ENCODE measurements around the gene CDK6. TPM values are rescaled to one million over a fixed set of nuclear protein-coding genes. Genes with fewer than 3 reads are reported as not detected.

CDK6 gene
- total RNA-seq, 4 donors from 2014 or later, result 22.2 to 45.4 (median 36.4) TPM

DNA sequence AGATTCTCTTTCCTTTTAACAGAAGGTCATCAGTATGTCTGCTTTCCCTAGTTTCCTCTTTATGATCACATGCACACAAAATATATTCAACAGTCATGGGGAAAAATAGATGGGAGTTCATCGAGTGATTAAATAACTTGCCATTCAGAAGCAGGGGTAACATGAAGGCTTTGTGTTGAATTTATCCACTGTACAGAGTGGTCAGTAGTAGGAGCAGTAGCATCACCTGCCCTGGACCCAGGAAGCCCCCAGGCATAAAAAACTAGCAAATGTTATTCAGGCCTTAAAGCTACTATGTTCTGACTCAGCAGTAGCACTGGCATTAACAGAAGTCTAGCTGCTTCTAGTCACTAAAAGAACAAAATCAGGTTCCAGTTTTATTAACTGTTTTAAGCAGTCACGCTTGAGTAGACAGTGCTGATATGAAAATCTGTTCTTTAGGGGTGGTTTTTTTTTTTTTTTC is 214.8 kb downstream of the CDK6 start:
- H3K4me3 ChIP-seq, result no peak overlapping the region
- peak overlapping the region; percentile 46 to 69 (median 57) for H3K27ac ChIP-seq (replicated peaks in 1 of 4)
- H3K4me1 ChIP-seq, result peaks cover 13 to 27% (median 24%) of the 10 kb centered on the region in 4 donors
- TF ChIP-seq EP300 (IDR thresholded peaks at IDR 0.05) (no peak), POLR2A (IDR thresholded peaks at IDR 0.05; ENCODE audit: low read depth) (no peak), POLR2AphosphoS5 (IDR thresholded peaks at IDR 0.05) (no peak)
- TF ChIP-seq, protein P1, sequence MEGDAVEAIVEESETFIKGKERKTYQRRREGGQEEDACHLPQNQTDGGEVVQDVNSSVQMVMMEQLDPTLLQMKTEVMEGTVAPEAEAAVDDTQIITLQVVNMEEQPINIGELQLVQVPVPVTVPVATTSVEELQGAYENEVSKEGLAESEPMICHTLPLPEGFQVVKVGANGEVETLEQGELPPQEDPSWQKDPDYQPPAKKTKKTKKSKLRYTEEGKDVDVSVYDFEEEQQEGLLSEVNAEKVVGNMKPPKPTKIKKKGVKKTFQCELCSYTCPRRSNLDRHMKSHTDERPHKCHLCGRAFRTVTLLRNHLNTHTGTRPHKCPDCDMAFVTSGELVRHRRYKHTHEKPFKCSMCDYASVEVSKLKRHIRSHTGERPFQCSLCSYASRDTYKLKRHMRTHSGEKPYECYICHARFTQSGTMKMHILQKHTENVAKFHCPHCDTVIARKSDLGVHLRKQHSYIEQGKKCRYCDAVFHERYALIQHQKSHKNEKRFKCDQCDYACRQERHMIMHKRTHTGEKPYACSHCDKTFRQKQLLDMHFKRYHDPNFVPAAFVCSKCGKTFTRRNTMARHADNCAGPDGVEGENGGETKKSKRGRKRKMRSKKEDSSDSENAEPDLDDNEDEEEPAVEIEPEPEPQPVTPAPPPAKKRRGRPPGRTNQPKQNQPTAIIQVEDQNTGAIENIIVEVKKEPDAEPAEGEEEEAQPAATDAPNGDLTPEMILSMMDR (IDR thresholded peaks at IDR 0.05), result no peak
- no peak for DNase-seq (ENCODE audit: extremely low spot score)
- no peaks in the 10 kb centered on the region for H3K9me3 ChIP-seq
- H3K36me3 ChIP-seq, result peaks cover 8 to 15% (median 14%) of the 10 kb centered on the region in 4 donors
- no peaks in the 10 kb centered on the region for H3K27me3 ChIP-seq
- intact Hi-C loops (cut with DNase I), result loop anchor here (2.0 to 5.0 kb wide), 3 partner anchors 211 to 433 kb away; no protein-coding TSS in a partner anchor
- 65% methylated on average over 2 of the region's 2 CpGs for WGBS

DNA sequence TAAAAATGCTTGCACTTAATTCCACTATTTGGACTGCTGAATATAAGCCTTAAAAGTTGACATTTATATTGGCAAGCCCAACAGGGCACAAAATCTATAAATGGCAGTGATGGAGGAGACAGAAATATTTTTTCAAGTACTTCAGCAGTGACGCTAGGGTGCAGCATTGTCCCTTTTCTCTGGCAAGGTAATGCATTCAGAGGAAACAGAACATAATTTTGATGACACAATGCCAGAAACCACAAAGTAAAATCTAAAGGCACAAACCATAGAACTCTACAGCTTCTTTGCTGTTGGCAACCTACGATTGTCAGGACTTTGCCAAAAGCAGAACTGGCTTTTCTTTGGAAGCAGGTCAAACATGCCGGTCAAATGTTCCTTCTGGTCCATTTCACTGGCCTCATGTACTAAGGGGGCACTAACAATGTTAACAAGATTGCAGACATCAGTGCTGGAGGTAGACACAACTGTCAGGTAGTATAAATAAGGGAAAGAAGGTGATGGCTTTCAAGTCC is 215.3 kb downstream of the CDK6 start:
- WGBS, result 7% methylated on average over 3 of the region's 3 CpGs
- no peaks in the 10 kb centered on the region for H3K27me3 ChIP-seq
- TF ChIP-seq POLR2AphosphoS5 (IDR thresholded peaks at IDR 0.05), result peak in 1 of 2 donors; percentile 15
- TF ChIP-seq POLR2A (IDR thresholded peaks at IDR 0.05; ENCODE audit: low read depth), result no peak
- TF ChIP-seq, protein P1 (IDR thresholded peaks at IDR 0.05), result peak; percentile 75 to 81 (median 80)
- peaks cover 13 to 20% (median 18%) of the 10 kb centered on the region in 4 donors for H3K36me3 ChIP-seq
- H3K9me3 ChIP-seq, result no peaks in the 10 kb centered on the region
- no peak overlapping the region for H3K4me3 ChIP-seq
- no peak for DNase-seq (ENCODE audit: extremely low spot score)
- H3K4me1 ChIP-seq, result peaks cover 13 to 27% (median 24%) of the 10 kb centered on the region in 4 donors
- peak overlapping the region; percentile 46 to 69 (median 57) for H3K27ac ChIP-seq (replicated peaks in 1 of 4)
- intact Hi-C loops (cut with DNase I), result loop anchor here (2.0 to 5.0 kb wide), 2 partner anchors 366 to 434 kb away; no protein-coding TSS in a partner anchor

DNA sequence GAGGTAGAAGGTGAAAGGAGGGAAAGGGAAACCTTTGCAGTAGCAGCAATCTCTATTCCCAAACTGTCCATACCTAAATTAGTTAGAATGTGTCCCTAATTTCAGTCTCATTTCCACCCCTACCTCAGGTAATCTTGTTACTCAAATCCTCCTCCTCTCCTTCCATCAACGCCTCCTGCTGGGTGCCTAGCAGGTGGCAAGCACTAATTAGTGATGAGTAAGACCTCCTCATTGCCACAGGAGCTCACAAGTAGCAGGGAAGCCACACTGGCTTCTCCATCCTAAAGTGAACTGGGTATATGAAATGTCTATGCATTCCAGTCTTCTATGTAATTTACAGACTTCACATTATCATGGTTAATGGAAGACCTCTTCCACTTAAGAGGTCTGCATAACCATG is 220.5 kb downstream of the CDK6 start:
- no peaks in the 10 kb centered on the region for H3K27me3 ChIP-seq
- TF ChIP-seq, protein P1 (IDR thresholded peaks at IDR 0.05), result no peak
- TF ChIP-seq POLR2A (IDR thresholded peaks at IDR 0.05; ENCODE audit: low read depth), result no peak
- TF ChIP-seq EP300 (IDR thresholded peaks at IDR 0.05), result no peak
- no peak for TF ChIP-seq POLR2AphosphoS5 (IDR thresholded peaks at IDR 0.05)
- peaks cover 6 to 10% (median 8%) of the 10 kb centered on the region in 4 donors for H3K4me1 ChIP-seq
- no peak for DNase-seq (ENCODE audit: extremely low spot score)
- 69% methylated on average over 1 of the region's 1 CpG for WGBS
- intact Hi-C loops (cut with DNase I), result no loop called here
- no peaks in the 10 kb centered on the region for H3K9me3 ChIP-seq
- no peak overlapping the region for H3K4me3 ChIP-seq
- H3K36me3 ChIP-seq, result peaks cover 17 to 48% (median 25%) of the 10 kb centered on the region in 4 donors
- no peak overlapping the region for H3K27ac ChIP-seq (replicated peaks in 1 of 4)

DNA sequence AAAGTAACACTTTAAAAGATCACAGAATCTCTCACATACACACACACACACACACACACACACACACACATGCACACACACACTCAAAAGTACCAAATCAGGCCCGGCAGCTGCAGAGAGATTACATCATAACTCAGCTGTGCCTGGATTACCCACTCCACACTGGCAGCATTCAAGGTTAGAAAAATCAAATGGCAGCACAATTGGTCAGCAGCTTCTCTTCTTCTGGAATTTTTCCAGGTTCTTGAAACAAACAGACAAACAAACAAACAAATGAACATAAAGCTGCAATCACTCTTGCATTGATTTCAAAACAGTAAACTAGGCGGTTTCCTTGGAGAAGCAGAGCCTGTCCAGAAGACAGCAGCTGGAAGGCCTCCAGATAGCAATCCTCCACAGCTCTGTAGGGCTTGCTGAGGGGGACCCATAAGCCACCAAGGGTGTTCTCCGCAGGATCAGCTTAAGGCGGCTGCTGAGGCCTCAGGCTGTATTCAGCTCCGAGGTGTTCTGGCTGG is 221.7 kb downstream of the CDK6 start:
- Histone ChIP-seq H3K9me3 (no peaks in the 10 kb centered on the region), H3K4me3 (no peak overlapping the region), H3K4me1 (peaks cover 0 to 5% (median 2%) of the 10 kb centered on the region in 4 donors), H3K27ac (replicated peaks in 1 of 4) (no peak overlapping the region), H3K27me3 (no peaks in the 10 kb centered on the region), H3K36me3 (peaks cover 17 to 48% (median 25%) of the 10 kb centered on the region in 4 donors)
- TF ChIP-seq POLR2AphosphoS5 (IDR thresholded peaks at IDR 0.05), result no peak
- TF ChIP-seq EP300 (IDR thresholded peaks at IDR 0.05), result no peak
- no peak for TF ChIP-seq POLR2A (IDR thresholded peaks at IDR 0.05; ENCODE audit: low read depth)
- TF ChIP-seq, protein P1 (IDR thresholded peaks at IDR 0.05), result no peak
- DNase-seq (ENCODE audit: extremely low spot score), result no peak
- intact Hi-C loops (cut with DNase I), result no loop called here
- 48% methylated on average over 3 of the region's 5 CpGs for WGBS
